ENCODE results near the gene MARK1.

MARK1 gene

DNA sequence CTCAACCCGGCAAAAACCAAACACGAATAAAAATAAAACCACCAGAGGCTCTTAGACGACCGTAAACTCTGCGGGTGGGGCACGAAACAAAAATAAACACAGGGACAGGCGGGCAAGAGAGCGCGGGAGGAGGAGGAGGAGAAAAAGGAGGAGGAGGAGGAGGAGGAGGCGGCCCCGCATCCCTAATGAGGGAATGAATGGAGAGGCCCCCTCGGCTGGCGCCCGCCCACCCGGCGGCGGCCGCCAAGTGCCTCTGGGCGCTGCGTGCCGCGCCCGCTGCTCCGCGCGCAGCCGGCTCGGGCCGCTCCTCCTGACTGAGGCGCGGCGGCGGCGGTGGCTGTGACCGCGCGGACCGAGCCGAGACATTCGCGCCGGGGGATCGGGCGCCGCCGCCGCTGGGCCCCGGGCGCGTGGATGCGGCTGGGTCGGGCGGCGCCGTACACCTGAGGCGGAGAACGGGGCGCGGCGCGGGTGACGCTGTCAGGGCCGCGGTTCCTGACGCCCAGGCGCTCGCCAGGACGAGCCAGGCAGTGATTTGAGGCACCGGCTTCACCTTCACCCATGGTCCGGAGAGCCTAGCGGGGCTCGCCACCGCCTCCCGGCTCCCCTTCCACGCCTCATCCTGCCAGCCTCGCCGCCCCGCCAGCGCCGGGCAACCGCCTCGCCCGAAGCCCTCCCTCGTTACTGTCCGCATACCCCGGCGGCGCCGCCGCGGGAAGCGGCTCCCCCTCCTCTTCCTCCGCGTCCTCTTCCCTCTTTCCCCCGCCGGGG, at the start of gene MARK1:
TSS of gene MARK1 (plus strand) at position 229 of the 771 bp plus-strand sequence. CDS start 687 bp downstream, outside the sequence.
- peak; percentile 63 for DNase-seq

DNA sequence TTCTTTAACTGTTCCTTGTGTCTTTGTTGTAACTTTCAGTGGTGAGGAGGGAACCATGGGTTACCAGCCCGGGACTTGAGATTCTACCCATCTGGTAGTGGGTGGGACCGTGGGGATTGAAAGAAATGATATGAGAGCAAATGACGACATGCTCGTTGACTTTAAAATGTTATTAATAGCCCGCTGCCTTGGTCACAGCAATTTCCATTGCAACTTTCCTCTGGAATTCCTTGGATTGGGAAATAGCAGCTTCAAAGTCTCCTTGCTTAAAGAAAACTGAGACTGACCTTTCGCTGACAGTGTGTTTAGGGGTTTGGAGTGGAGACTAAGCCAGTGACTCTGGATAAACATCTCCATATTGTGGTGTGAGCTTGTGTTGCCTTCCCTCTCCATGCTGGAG, 44.2 kb upstream of the MARK1 start:
- peak; percentile 43 for DNase-seq

DNA sequence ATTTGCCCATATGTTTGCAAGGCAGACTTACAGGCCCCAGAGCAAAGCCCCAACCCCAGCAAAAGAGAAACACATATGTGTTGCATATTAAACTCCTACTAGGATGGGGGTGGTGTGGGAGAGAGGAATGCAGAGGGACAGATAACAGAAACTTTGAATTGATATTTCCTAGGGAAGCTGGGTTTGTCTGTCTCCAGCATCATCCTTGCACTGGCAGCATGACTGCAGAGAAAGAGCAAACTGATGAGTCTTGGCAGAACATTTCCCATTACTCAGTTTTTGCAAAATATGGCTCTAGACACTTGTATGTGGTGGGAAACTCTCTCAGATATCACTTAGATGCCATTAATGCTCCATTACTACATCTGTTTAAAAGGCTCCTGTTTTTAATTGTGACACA, 43.8 kb upstream of the MARK1 start:
- DNase-seq: peak; percentile 6

DNA sequence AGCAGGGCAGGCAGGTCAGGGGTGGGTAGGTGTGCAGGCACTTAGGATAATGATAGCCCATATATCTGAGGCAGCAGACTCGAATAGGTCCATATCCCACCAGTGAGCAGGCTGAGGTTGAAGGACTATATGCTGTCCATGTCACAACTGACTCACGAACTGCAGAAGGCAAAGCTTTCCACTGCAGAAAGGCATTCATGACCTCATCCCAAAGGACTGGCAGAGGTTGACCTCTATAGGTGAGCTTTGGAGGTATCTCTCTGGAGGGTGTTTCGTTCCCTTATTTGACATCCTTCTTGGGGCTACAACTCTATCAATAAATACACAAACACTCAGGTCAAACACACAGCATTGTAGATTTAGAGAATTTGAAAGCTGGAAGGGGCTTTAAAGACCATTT, 42.8 kb upstream of the MARK1 start:
- no peak for DNase-seq

DNA sequence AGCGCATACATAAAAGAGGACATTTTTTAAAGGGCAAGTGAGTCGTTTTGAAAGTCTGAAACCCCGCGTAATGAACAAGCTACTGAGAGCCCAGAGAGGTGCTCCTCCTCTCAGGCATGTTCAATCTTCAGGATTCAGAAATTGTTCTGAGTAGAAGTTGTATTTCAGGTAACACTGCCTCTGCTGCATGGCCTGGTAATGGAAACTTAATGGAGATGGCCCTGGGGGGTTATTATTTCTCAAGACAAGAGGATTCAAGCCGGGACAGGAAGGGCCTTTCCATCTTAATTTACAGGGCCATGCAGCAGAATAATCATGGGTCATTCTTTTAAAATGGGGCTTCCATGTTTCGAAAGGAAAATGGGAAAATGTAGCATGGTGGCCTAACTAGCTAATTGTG, 42.1 kb upstream of the MARK1 start:
- DNase-seq: no peak

DNA sequence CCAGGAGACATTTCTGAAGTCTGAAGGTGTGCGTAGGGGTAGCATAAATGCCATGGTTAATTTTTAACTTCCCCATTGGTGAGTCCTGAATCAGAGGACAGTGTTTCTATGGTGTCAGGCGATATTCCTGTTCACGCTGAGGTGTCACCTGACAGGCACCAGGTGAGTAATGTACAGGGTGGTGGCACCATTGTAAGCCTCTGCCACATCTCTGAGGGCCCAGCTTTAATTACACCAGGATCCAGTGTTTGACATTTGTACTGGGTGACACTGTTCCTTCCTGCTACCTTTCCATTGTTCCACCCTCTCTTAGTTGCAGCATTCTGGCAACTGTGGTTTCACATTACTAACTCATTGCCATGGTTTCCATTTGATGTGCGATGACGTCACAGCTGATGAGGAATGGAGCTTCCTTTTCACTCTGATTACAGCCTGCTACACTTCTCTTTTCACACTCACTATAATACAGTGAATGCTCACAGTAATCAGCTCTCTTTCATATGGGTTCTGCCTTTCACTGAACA, 40.6 kb upstream of the MARK1 start:
- peak; percentile 65 for DNase-seq

DNA sequence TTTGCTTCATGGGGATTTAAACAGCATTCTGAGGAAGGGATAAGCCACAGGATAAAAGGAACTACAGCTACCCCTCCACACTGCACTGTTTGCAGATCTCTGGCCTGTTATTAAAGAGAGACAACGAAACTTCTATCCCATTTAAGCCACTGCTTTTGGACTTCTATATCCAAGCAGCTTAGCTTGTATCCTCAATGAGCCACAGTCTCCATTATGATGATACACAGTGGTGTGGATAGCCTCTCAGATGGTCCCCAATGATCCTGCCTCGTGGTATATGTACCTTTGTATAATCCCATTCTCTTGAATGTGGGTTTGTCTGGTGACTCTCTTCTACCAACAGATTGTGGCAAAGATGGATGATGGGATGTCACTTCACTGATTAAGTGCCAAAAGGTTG, 36.0 kb upstream of the MARK1 start:
- no peak for DNase-seq

DNA sequence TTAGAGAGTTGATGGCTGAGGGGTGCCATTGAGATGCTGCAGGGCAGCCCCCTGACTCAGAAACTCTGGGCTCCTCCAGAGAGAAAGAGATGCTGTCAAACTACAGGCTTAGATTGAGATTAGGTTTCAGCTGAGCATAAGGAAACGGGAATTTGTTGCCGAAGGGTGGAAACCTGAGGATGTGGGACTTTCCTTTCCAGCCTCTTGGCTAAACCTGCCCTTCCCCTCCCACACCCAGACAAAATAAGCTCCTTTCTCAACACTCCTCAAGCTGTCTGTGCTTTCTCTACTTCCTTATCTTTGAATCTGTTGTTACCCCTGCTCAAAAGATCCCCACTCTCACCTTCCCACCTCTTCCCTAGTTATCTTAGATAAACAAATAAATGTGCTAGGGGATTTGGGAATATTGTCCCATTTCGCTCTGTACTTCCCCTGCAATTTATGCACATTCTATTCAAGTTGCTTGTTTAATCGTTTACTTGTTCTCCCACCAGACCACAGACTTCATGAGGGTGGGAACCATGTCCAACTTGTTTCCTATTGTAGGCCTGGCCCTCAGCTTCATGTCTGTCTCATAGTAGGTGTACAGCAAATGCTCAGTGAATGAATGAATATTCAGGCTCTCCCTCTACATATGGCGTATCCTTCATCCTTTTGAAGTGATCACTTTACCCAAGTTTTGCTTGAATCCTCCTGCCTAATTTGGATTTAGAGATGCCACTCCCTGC, 30.6 kb upstream of the MARK1 start:
- no peak for DNase-seq

DNA sequence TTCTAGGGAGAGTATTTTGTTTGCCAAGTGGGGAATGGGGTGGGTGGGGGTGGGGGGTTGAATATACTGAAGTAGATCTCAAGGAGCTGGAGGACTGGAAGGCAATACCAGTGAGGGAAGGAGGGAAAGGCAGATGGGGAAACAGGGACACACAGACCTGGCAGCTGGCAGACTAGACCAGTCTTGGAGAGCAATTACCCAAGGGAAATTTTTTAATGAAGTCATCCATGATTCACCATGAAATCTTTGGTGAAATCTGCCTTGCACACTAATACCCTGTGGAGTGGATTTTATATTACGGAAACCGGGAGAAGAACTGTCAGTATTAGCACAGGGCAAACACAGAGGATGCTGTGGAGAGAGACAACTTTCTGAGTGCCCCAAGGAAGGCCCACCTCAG, 29.7 kb upstream of the MARK1 start:
- peak; percentile 28 for DNase-seq

DNA sequence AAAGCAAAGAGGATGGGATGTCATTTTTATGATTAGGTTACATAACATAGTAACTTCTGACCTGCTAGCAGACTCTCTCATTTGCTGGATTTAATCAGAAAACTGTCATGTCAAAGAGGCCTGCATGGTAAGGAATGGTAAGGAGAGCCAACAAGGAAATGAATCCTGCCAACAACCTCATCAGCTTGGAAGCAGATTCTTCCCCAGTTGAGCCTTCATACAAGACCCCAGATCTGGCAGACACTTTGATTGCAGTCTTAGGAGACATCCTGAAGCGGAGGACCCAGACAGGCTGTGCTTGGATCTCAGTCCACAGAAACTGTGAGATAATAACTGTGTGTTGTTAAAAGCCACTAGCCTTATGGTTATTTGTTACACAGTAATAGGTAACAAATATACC, 27.6 kb upstream of the MARK1 start:
- DNase-seq: no peak

DNA sequence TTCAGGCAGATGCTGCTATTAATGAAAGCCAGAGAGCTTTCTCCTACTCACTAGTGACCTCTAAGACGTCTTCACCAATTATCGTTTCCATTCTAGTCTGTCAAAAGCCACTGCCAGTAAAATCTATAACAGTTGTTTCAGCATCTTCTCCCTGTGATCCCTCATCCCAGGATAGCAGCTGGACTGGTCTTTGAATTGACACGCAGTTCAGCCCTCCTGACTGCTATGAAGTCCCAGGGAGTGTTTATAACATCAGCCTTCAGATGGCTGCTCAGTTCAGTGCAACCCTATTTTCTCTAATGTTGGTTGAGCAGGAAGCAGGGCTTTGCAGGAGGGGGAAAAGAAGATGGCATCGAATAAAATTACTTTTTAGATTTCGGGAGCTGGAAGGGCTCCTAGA, 23.6 kb upstream of the MARK1 start:
- no peak for DNase-seq

DNA sequence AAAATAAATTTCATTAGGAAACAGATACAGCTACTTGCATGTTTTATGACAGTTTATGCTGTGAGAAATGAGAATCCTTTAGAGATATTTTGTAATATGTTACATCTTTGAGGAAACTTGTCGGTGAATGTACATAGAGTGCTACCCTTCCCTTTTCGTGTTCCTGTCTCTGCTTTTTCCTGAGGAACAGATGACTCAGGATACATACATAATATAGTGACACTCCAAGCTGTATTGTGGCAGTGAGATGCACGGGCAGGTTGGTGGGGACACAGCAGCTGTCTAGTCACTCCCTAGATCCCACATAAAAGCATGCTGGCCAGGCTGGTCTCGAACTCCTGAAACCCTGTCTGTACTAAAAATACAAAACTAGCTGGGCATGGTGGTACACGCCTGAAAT, 20.9 kb upstream of the MARK1 start:
- no peak for DNase-seq

DNA sequence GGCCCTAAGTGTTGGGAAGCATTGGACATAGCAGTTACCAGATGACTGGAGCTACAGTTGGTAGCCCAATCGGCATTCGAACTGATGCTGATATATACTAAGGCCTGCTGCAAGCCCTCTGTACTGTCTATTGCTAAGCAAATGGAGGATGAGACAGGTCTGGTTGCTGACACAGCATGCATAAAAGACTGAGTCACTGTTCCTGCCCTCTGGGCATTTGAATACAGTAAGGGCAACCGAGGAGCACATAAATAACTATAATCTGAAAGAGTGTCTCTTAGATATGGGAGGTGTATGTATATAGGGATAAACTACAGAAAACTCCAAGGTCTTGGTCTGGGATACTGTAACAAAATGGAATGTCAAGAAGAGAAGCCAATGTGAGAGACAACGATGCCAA, 16.8 kb upstream of the MARK1 start:
- DNase-seq: no peak

DNA sequence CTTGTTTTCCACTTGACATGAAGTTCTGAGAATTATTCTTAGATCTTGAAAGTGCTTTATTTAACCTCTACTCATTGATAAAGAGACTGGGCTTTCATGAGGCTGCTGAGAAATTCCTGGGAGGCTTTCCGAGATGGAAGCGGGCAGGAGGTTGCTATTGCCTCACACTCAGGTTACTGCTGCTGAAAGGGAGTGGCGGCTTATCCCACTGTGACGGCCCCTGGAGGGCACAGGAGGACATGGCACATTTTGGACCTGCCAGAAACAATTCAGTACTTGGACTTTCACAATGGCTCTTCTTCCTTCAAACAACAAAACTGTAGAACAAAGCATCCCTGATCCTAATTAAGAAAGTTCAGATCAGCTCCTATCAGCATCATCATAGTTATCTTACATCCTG, 16.2 kb upstream of the MARK1 start:
- no peak for DNase-seq

DNA sequence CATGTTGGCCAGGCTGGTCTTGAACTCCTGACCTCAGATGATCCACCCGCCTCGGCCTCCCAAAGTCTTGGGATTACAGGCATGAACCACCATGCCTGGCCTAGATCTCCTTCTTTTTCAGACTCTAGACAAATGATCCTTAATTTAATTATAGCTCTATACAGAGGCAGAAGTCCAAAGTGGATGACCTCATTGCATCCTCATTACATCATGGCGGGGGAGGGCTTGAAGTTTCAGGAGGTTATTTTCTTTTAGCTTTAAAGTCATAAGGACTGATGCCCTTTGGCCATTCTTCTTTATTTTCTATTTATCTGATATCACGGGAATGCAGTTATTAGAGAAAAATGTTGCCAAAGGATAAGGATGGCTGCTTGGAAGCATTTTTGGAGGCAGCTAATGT, 14.1 kb upstream of the MARK1 start:
- no peak for DNase-seq

DNA sequence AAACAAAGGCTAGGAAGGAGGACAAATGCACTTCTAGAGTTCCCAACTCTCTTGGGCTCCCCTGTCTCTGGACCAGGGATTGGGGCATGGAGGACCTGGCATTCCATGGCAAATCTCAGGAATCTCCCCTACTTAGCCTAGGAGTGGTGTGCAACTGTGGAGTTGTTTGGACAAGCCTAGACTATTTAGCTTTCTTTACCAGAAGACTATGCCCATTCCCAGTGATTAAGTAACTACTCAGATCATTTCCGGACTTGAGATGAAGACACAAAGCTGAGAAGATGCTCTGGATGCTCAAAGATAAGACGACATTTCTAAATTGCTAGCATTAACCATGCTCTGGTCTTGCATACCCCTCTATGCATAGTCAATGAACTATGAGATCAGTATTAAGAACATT, 13.7 kb upstream of the MARK1 start:
- DNase-seq: no peak

DNA sequence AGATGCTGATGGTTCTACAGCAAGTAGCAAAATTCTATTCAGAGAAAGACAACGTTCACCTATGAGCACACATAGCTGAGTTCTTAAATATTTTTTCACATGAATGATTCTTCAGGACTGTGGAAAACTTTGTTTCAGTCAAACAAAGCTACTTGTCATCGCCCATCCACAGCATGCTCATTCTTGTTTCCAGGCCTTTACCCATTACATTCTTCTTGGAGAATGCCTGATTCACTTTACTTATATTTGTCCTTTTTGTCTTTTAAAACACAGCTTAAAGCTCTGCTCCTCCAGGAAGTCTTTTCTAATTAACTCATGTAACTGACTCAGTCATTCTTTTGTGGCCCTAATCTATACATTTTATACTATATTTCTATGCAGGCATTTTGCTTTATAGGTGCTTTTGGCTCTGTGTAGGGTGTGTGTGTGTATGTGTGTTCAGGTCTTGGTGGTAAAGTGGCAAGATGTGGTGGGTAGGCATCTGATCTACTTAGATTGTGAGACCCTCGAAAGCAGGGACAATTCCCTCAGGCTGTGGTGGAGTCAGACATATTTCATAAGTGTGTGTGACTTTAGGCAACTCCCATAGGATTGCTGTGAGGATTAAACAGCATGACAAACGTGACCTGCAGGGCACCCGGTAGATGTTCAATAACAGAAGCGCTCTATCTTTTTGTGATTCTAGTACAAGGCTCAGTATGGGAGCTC, 11.8 kb upstream of the MARK1 start:
- DNase-seq: no peak

DNA sequence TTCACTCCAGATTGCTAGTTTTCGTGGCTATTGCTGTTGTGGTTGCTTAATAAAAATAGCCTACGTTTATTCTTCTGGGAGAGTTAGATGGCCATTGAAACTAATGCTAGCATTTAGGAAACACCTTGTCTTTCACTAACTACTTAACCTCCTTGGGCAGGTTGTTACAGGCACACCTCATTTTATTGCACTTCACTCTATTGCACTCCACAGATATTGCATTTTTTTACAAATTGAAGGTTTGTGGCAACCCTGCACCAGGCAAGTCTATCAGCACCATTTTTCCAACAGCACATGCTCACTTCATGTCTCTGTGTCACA, 11.3 kb upstream of the MARK1 start:
- no peak for DNase-seq

DNA sequence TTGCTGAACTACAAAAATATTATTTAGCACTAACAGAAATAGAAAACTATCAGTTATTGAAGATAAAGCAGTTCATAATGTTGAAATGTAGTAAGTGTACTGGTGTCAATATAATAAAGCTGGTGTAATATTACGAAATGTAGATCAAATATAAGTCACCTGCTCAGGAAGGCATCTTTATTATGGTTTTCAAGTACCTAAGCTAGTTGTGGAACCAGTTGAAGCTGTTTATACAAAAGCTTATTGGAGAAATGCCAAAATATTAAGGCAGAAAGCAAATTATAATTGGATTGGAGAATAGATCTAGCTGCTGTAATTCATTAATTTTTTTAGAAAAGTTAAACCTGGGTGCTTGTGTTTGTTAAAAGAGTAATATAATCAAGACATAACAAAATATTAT, 6.2 kb upstream of the MARK1 start:
- DNase-seq: no peak

DNA sequence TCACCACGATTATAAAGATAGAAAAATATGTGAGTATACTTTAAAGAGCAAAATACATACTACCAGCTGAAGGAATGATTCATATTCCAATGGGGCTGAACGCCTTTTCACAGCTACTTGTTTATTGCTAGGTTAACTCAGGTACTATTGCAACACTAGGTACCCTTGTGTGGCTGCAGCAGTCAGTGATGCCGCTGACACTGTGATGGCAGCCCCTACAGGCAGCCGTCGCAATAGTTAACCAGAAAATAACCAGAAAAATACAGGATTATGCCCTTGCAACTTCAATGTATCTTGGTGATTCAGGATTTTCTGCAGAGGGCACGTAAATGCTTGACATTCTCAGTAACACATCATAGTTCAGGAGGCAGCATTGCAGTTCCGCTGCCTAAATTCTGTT, 1.6 kb upstream of the MARK1 start:
- peak; percentile 4 for DNase-seq

DNA sequence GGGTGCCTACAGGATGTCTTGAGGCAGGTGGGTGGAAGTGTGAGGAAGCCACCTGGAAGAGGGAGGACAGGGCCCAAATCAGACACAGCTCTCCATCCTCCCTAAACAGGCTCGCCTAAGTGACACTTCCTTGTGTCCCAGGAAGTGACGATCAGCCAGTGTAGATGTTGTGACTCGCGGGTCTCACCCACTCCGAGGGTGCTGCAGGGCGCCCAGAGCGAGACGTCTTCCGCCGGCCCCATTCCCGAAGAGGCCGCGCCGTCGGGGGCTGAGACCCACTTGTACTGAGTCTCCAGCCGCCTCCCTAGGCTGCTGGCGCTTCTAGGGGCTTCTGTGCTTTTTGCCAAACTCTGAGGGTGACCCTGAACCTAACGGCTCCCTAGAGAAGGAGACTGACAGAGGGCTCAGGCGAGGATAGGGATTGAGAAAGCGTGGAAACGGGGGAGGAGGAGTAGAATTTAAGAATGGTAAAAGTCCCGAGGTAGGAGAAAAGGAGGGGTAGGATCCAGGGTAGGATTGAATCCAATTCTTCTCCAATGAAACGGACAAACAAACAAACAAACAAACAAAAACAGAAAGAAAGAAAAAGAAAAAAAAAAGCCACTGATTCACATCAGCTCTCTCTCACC, 543 bp upstream of the MARK1 start:
- peak; percentile 9 for DNase-seq

DNA sequence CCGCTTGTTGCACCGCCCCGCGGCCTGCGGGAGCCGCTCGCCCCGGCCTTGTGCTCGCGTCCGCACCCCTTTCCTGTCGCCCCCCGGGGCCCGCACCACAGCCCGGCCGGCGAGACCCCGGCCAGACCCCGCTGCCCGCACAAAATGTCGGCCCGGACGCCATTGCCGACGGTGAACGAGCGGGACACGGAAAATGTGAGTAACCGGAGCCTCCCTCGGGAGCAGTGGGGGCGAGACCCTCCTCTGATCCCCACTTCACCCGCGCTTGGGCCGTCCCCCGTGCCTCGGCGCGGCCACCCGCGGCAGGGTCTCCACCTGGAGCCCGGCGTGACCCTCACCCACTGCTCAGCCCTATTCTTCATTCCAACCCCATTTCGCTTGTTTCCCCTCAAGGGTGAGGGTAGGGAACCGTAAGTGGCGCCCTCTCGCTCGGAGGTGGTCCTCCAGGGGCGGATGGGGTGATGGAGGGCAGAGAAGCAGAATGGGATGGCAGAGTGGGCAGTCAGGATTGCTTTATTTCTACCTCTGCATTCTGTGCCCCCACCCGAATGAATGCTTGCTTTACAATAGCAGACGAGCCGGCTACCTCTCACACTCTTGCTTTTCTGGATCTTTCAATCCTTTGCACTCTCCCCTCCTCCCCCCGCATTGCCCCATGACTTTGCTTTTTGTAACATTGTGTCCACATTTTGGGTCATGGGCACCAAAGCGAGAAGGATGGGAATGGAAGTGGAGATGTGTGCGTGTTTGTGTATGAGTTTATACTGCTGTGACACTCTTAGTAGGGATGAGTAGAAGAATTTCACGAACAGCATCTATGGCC, 954 bp downstream of the MARK1 start:
- DNase-seq: no peak

Measured in fibroblast of skin of right biceps (primary cell).